GM23338 (cell line): ENCODE data around the gene TBCE. TPM values are rescaled to one million over a fixed set of nuclear protein-coding genes. Genes with fewer than 3 reads are reported as not detected.

Experiments
- ATAC-seq: fragments of 200-7000 bp; cut with Tn5 transposase; 3 replicates; pipeline ENCODE4 v1.9.1; 2020
- DNase-seq: peaks from one replicate; pipeline ENCODE4 v3.0.0-alpha.2; 2015; ENCODE audit warnings: low spot score
- H2AFZ ChIP-seq: fragments of 200-600 bp; sonication (generic); 2 replicates; pipeline ENCODE4 v1.8.0; 2016; ENCODE audit warnings: antibody characterized with exemption, mild to moderate bottlenecking, moderate library complexity
- H3F3A ChIP-seq: fragments of 200-600 bp; sonication (generic); replicated peaks from 2 replicates; pipeline ENCODE4 v1.8.0; 2017; ENCODE audit warnings: antibody characterized with exemption, mixed run types, low read depth
- H3K27ac ChIP-seq: fragments of 200-600 bp; sonication (generic); 2 replicates; pipeline ENCODE4 v1.6.1; 2016; ENCODE audit warnings: low read depth
- H3K27me3 ChIP-seq: fragments of 200-600 bp; sonication (generic); 2 replicates; pipeline ENCODE4 v1.8.0; 2016; ENCODE audit warnings: mild to moderate bottlenecking, mixed run types, moderate library complexity; ENCODE audit not compliant: insufficient read depth
- H3K36me3 ChIP-seq: fragments of 200-600 bp; sonication (generic); 2 replicates; pipeline ENCODE4 v1.8.0; 2016; ENCODE audit warnings: mild to moderate bottlenecking; ENCODE audit not compliant: insufficient read depth
- H3K4me1 ChIP-seq: fragments of 200-600 bp; sonication (generic); 2 replicates; pipeline ENCODE4 v1.8.0; 2016; ENCODE audit warnings: mild to moderate bottlenecking, moderate library complexity; ENCODE audit not compliant: insufficient read depth
- H3K4me2 ChIP-seq: fragments of 200-600 bp; sonication (generic); 2 replicates; pipeline ENCODE4 v1.7.1; 2017; ENCODE audit warnings: mixed run types
- H3K4me3 ChIP-seq: fragments of 200-600 bp; sonication (generic); 2 replicates; pipeline ENCODE4 v1.6.1; 2016; ENCODE audit warnings: mixed run types
- H3K79me2 ChIP-seq: fragments of 200-600 bp; sonication (generic); replicated peaks from 2 replicates; pipeline ENCODE4 v1.8.0; 2017; ENCODE audit warnings: mild to moderate bottlenecking; ENCODE audit not compliant: insufficient read depth
- H3K9me2 ChIP-seq: fragments of 200-600 bp; sonication (generic); 2 replicates; pipeline ENCODE4 v1.8.0; 2017; ENCODE audit not compliant: insufficient read depth
- H4K20me1 ChIP-seq: fragments of 200-600 bp; sonication (generic); replicated peaks from 2 replicates; pipeline ENCODE4 v1.8.0; 2017; ENCODE audit warnings: mild to moderate bottlenecking; ENCODE audit not compliant: insufficient read depth
- H3K27ac Mint-ChIP-seq: 2 replicates; pipeline ENCODE4 v1.8.0; 2020; ENCODE audit warnings: inconsistent platforms, mild to moderate bottlenecking, moderate library complexity, mixed read lengths
- H3K27me3 Mint-ChIP-seq: 3 replicates; pipeline ENCODE4 v1.8.0; 2022; ENCODE audit warnings: low read depth, mild to moderate bottlenecking, moderate library complexity, mixed read lengths, inconsistent platforms; ENCODE audit not compliant: insufficient read depth, poor library complexity
- H3K36me3 Mint-ChIP-seq: 3 replicates; pipeline ENCODE4 v1.8.0; 2021; ENCODE audit warnings: low read depth, mild to moderate bottlenecking, inconsistent platforms, moderate library complexity, mixed read lengths
- H3K4me1 Mint-ChIP-seq: 3 replicates; pipeline ENCODE4 v1.8.0; 2020; ENCODE audit warnings: mild to moderate bottlenecking, inconsistent platforms, mixed read lengths
- H3K4me3 Mint-ChIP-seq: 3 replicates; pipeline ENCODE4 v1.8.0; 2021; ENCODE audit warnings: moderate library complexity, mild to moderate bottlenecking, inconsistent platforms, mixed read lengths
- H3K9me3 Mint-ChIP-seq: 3 replicates; pipeline ENCODE4 v1.8.0; 2020; ENCODE audit warnings: moderate library complexity, mild to moderate bottlenecking, inconsistent platforms, mixed read lengths
- CREB1 ChIP-seq: fragments of 250-450 bp; sonication (Bioruptor Pico); IDR thresholded peaks from 2 replicates; pipeline ENCODE4 v1.5.0; 2020; ENCODE audit warnings: low read depth, mild to moderate bottlenecking, moderate library complexity
- ETS1 ChIP-seq: IDR thresholded peaks from 2 replicates; pipeline ENCODE4 v1.6.1; 2016; ENCODE audit warnings: antibody characterized with exemption
- EZH2 ChIP-seq: fragments of 200-600 bp; sonication (generic); IDR thresholded peaks from one replicate; pipeline ENCODE4 v1.8.0; 2017; ENCODE audit warnings: antibody characterized with exemption, mild to moderate bottlenecking, low read depth; ENCODE audit not compliant: unreplicated experiment
- EZH2phosphoT487 ChIP-seq: fragments of 200-600 bp; sonication (generic); IDR thresholded peaks from one replicate; pipeline ENCODE4 v1.8.1; 2018; ENCODE audit warnings: antibody characterized with exemption; ENCODE audit not compliant: unreplicated experiment
- JUNB ChIP-seq: IDR thresholded peaks from one replicate; pipeline ENCODE4 v1.6.1; 2016; ENCODE audit warnings: antibody characterized with exemption; ENCODE audit not compliant: unreplicated experiment
- NANOG ChIP-seq: IDR thresholded peaks from 2 replicates; pipeline ENCODE4 v1.6.1; 2016; ENCODE audit warnings: antibody characterized with exemption, borderline replicate concordance
- POLR2AphosphoS5 ChIP-seq: IDR thresholded peaks from 2 replicates; pipeline ENCODE4 v1.6.1; 2016; ENCODE audit warnings: antibody characterized with exemption, low read depth
- REST ChIP-seq: IDR thresholded peaks from one replicate; pipeline ENCODE4 v1.6.1; 2018; ENCODE audit warnings: antibody characterized with exemption; ENCODE audit not compliant: unreplicated experiment
- STAT1 ChIP-seq: IDR thresholded peaks from one replicate; pipeline ENCODE4 v1.6.1; 2016; ENCODE audit warnings: antibody characterized with exemption; ENCODE audit not compliant: unreplicated experiment
- ZNF114 ChIP-seq: fragments of 250-450 bp; sonication (Bioruptor Pico); IDR thresholded peaks from 2 replicates; pipeline ENCODE4 v1.5.0; 2020; ENCODE audit warnings: mild to moderate bottlenecking, moderate library complexity
- ZNF331 ChIP-seq: fragments of 250-450 bp; sonication (Bioruptor Pico); IDR thresholded peaks from 2 replicates; pipeline ENCODE4 v1.5.0; 2020; ENCODE audit warnings: low read depth, mild to moderate bottlenecking, moderate library complexity
- polyA plus RNA-seq: library from polyadenylated mRNA; unstranded; fragments of >200 nt; fragmentation: Nextera tagmentation; extraction: Ambion mirVana; gene quantifications from 2 replicates; pipeline ENCODE4 v1.2.1, GENCODE V29; 2016
- total RNA-seq: library from RNA; depleted of rRNA; stranded (reverse); fragments of >200 nt; shearing (Covaris generic); gene quantifications from 2 replicates; pipeline ENCODE4 v1.2.3, GENCODE V29; 2014
- TF ChIP-seq, protein P1 (sequence below), 2 experiments: fragments of 200-600 bp in 1 of 2; sonication (generic) in 1 of 2; conservative IDR thresholded peaks; 2 replicates each; pipeline versions ENCODE4 v1.5.1 to v1.6.1; 2016 to 2017; ENCODE audit warnings: antibody characterized with exemption in 2 of 2, low read depth in 2 of 2, mild to moderate bottlenecking in 2 of 2, moderate library complexity in 1 of 2
- TF ChIP-seq, protein P2 (sequence below): fragments of 250-450 bp; sonication (Bioruptor Pico); IDR thresholded peaks from 2 replicates; pipeline ENCODE4 v1.5.0; 2020; ENCODE audit warnings: mild to moderate bottlenecking, moderate library complexity

The TBCE gene
- total and polyA plus RNA-seq, 2 experiments from 2014 or later = 42.7 to 64.8 TPM

GRCh38 chr1:235495551-235495950 lies 128.3 kb downstream of the TBCE start:
- peaks cover 75% of the 10 kb centered on the region for H3K79me2 ChIP-seq
- Mint-ChIP-seq H3K36me3 (peaks cover 24% of the 10 kb centered on the region), H3K9me3 (no peaks in the 10 kb centered on the region), H3K27ac (no peak overlapping the region), H3K27me3 (no peaks in the 10 kb centered on the region), H3K4me3 (no peak overlapping the region), H3K4me1 (peaks cover 10% of the 10 kb centered on the region; the same call in 2 of the 3 replicates)
- peaks cover 17% of the 10 kb centered on the region for H3K36me3 ChIP-seq
- TF ChIP-seq, protein P1, sequence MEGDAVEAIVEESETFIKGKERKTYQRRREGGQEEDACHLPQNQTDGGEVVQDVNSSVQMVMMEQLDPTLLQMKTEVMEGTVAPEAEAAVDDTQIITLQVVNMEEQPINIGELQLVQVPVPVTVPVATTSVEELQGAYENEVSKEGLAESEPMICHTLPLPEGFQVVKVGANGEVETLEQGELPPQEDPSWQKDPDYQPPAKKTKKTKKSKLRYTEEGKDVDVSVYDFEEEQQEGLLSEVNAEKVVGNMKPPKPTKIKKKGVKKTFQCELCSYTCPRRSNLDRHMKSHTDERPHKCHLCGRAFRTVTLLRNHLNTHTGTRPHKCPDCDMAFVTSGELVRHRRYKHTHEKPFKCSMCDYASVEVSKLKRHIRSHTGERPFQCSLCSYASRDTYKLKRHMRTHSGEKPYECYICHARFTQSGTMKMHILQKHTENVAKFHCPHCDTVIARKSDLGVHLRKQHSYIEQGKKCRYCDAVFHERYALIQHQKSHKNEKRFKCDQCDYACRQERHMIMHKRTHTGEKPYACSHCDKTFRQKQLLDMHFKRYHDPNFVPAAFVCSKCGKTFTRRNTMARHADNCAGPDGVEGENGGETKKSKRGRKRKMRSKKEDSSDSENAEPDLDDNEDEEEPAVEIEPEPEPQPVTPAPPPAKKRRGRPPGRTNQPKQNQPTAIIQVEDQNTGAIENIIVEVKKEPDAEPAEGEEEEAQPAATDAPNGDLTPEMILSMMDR (conservative IDR thresholded peaks at IDR 0.05; ENCODE audit: low read depth in 2 of 2) = no peak
- TF ChIP-seq ZNF114 (CRISPR knock-in tag) (no peak), ETS1 (no peak), CREB1 (no peak), JUNB (no peak), REST (no peak), NANOG (no peak), STAT1 (no peak), POLR2AphosphoS5 (no peak), EZH2phosphoT487 (no peak), EZH2 (no peak), ZNF331 (CRISPR knock-in tag) (no peak)
- TF ChIP-seq, protein P2, sequence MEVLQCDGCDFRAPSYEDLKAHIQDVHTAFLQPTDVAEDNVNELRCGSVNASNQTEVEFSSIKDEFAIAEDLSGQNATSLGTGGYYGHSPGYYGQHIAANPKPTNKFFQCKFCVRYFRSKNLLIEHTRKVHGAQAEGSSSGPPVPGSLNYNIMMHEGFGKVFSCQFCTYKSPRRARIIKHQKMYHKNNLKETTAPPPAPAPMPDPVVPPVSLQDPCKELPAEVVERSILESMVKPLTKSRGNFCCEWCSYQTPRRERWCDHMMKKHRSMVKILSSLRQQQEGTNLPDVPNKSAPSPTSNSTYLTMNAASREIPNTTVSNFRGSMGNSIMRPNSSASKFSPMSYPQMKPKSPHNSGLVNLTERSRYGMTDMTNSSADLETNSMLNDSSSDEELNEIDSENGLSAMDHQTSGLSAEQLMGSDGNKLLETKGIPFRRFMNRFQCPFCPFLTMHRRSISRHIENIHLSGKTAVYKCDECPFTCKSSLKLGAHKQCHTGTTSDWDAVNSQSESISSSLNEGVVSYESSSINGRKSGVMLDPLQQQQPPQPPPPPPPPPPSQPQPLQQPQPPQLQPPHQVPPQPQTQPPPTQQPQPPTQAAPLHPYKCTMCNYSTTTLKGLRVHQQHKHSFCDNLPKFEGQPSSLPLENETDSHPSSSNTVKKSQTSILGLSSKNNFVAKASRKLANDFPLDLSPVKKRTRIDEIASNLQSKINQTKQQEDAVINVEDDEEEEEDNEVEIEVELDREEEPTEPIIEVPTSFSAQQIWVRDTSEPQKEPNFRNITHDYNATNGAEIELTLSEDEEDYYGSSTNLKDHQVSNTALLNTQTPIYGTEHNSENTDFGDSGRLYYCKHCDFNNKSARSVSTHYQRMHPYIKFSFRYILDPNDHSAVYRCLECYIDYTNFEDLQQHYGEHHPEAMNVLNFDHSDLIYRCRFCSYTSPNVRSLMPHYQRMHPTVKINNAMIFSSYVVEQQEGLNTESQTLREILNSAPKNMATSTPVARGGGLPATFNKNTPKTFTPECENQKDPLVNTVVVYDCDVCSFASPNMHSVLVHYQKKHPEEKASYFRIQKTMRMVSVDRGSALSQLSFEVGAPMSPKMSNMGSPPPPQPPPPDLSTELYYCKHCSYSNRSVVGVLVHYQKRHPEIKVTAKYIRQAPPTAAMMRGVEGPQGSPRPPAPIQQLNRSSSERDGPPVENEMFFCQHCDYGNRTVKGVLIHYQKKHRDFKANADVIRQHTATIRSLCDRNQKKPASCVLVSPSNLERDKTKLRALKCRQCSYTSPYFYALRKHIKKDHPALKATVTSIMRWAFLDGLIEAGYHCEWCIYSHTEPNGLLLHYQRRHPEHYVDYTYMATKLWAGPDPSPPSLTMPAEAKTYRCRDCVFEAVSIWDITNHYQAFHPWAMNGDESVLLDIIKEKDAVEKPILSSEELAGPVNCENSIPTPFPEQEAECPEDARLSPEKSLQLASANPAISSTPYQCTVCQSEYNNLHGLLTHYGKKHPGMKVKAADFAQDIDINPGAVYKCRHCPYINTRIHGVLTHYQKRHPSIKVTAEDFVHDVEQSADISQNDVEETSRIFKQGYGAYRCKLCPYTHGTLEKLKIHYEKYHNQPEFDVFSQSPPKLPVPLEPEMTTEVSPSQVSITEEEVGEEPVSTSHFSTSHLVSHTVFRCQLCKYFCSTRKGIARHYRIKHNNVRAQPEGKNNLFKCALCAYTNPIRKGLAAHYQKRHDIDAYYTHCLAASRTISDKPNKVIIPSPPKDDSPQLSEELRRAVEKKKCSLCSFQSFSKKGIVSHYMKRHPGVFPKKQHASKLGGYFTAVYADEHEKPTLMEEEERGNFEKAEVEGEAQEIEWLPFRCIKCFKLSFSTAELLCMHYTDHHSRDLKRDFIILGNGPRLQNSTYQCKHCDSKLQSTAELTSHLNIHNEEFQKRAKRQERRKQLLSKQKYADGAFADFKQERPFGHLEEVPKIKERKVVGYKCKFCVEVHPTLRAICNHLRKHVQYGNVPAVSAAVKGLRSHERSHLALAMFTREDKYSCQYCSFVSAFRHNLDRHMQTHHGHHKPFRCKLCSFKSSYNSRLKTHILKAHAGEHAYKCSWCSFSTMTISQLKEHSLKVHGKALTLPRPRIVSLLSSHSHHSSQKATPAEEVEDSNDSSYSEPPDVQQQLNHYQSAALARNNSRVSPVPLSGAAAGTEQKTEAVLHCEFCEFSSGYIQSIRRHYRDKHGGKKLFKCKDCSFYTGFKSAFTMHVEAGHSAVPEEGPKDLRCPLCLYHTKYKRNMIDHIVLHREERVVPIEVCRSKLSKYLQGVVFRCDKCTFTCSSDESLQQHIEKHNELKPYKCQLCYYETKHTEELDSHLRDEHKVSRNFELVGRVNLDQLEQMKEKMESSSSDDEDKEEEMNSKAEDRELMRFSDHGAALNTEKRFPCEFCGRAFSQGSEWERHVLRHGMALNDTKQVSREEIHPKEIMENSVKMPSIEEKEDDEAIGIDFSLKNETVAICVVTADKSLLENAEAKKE (CRISPR knock-in tag) = no peak
- H4K20me1 ChIP-seq = peaks cover 12% of the 10 kb centered on the region
- DNase-seq (no peak), ATAC-seq (no peak)
- H3K4me1 ChIP-seq = no peaks in the 10 kb centered on the region
- no peak overlapping the region for H3K27ac ChIP-seq
- no peak overlapping the region for H2AFZ ChIP-seq
- H3K9me2 ChIP-seq = no peaks in the 10 kb centered on the region
- H3K4me2 ChIP-seq = no peak overlapping the region
- H3F3A ChIP-seq = no peaks in the 10 kb centered on the region
- H3K4me3 ChIP-seq = no peak overlapping the region
- no peaks in the 10 kb centered on the region for H3K27me3 ChIP-seq
